CD4-positive, alpha-beta T cell treated with Interferon gamma for 1 hour (primary cell): ENCODE results near the gene PCNP.
A peak's percentile ranks its signal among the peaks of the same experiment; 100 is the strongest.
"Not testable (repeated sequence)": the region's sequence is repeated elsewhere in the genome, so short reads cannot be mapped to it uniquely, and the experiment has no call there.

Experiments
- DNase-seq: peaks from one replicate; pipeline ENCODE4 v3.0.0-alpha.2; 2020

Gene PCNP

GRCh38 chr3:101567528-101568317, 6.3 kb upstream of the PCNP start:
- DNase-seq = no peak

GRCh38 chr3:101571028-101571895, 2.7 kb upstream of the PCNP start:
- DNase-seq = no peak

GRCh38 chr3:101574388-101575112, 570 bp downstream of the PCNP start:
- DNase-seq = peak; percentile 59

- DNase-seq = no peak
These were observed 3.3 kb downstream of the PCNP start for GRCh38 chr3:101577286-101577685.

- DNase-seq = no peak
These were observed 14.6 kb downstream of the PCNP start for GRCh38 chr3:101588616-101589015.

- no peak for DNase-seq
These were observed 17.1 kb downstream of the PCNP start for GRCh38 chr3:101591071-101591470.

GRCh38 chr3:101602731-101603130, 28.8 kb downstream of the PCNP start:
- no peak for DNase-seq

GRCh38 chr3:101603184-101603583, 29.2 kb downstream of the PCNP start:
- DNase-seq = no peak

- DNase-seq = not testable (repeated sequence)
These were observed 31.4 kb downstream of the PCNP start for GRCh38 chr3:101605398-101605797.

- DNase-seq = no peak
These were observed 37.0 kb downstream of the PCNP start for GRCh38 chr3:101611023-101611422.

GRCh38 chr3:101613014-101613413, 39.0 kb downstream of the PCNP start:
- DNase-seq = not testable (repeated sequence)

GRCh38 chr3:101615525-101615924, 41.5 kb downstream of the PCNP start:
- no peak for DNase-seq

- no peak for DNase-seq
These were observed 43.5 kb downstream of the PCNP start for GRCh38 chr3:101617478-101617877.

- DNase-seq = no peak
These were observed 44.7 kb downstream of the PCNP start for GRCh38 chr3:101618726-101619125.

- no peak for DNase-seq
These were observed 45.8 kb downstream of the PCNP start for GRCh38 chr3:101619734-101620133.

- no peak for DNase-seq
These were observed 49.7 kb downstream of the PCNP start for GRCh38 chr3:101623656-101624055.

GRCh38 chr3:101624857-101625256, 50.9 kb downstream of the PCNP start:
- no peak for DNase-seq

- no peak for DNase-seq
These were observed 51.9 kb downstream of the PCNP start for GRCh38 chr3:101625879-101626278.

GRCh38 chr3:101629219-101629618, 55.2 kb downstream of the PCNP start:
- DNase-seq = no peak

- DNase-seq = no peak
These were observed 57.3 kb downstream of the PCNP start for GRCh38 chr3:101631098-101631796.

- DNase-seq = not testable (repeated sequence)
These were observed 58.0 kb downstream of the PCNP start for GRCh38 chr3:101631959-101632358.

- DNase-seq = no peak
These were observed 58.6 kb downstream of the PCNP start for GRCh38 chr3:101632586-101632985.

GRCh38 chr3:101633186-101633585, 59.2 kb downstream of the PCNP start:
- no peak for DNase-seq
